Astrocyte (in vitro differentiated cells and primary cell): ENCODE results near the gene RSL24D1.

Experiments
- EZH2 ChIP-seq: IDR thresholded peaks from 2 replicates; pipeline ENCODE4 v1.6.1; 2012; ENCODE audit warnings: mild to moderate bottlenecking, low read length, inconsistent platforms; ENCODE audit not compliant: insufficient read depth
- TF ChIP-seq, protein P1 (sequence below): IDR thresholded peaks from 2 replicates; pipeline ENCODE4 v1.5.1; 2011; ENCODE audit warnings: low read depth, mild to moderate bottlenecking, inconsistent platforms, low read length, moderate library complexity; ENCODE audit not compliant: insufficient read depth

DNA sequence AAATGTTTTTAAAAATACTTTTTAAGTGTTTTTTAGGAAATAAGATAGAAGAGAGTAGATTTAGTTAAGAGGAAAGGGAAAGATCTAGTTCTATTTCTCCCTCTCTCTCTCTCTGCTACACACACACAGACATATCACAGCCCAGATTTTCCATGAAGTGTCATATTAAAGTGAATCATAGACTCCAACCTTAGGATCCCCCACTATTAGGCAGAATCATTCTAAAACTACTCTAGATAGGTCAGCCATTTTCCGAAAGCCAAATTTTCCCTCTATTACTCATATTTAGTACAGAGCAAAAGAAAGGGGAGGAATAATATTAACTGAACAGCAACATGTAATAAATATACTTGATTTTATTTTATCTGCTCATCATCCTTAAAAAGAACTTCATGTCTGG, 45.1 kb upstream of the RSL24D1 start:
- TF ChIP-seq, protein P1, sequence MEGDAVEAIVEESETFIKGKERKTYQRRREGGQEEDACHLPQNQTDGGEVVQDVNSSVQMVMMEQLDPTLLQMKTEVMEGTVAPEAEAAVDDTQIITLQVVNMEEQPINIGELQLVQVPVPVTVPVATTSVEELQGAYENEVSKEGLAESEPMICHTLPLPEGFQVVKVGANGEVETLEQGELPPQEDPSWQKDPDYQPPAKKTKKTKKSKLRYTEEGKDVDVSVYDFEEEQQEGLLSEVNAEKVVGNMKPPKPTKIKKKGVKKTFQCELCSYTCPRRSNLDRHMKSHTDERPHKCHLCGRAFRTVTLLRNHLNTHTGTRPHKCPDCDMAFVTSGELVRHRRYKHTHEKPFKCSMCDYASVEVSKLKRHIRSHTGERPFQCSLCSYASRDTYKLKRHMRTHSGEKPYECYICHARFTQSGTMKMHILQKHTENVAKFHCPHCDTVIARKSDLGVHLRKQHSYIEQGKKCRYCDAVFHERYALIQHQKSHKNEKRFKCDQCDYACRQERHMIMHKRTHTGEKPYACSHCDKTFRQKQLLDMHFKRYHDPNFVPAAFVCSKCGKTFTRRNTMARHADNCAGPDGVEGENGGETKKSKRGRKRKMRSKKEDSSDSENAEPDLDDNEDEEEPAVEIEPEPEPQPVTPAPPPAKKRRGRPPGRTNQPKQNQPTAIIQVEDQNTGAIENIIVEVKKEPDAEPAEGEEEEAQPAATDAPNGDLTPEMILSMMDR: no peak
- no peak for TF ChIP-seq EZH2
